HG03175 (cell line): ENCODE data around the gene CD300LD.

ENCODE experiments used
- ATAC-seq: cut with Tn5 transposase; IDR thresholded peaks from one replicate; pipeline ENCODE4 v1.9.1; 2021; ENCODE audit warnings: mild to moderate bottlenecking, moderate library complexity; ENCODE audit not compliant: unreplicated experiment

The CD300LD gene

DNA sequence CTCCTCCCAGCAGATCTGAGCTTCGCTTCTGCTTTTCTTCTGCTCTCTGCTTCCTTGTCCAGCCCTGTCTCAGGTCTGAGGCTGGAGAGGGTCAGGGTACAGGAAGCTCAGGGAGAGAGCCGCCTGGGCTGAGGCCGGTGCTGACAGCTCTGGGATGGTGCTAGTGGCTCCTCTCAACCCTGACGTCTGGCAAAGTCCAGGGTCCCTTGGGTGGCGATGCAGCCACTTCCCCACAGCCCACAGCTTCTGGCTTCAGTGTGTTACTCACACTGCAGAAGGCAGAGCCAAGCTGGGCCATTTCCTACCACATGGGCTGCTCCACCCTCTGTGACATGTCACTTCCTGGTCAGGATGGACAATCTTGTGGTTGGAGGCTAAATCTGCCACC lies 46.2 kb downstream of the CD300LD start, which contains the start of gene CD300C:
TSS of gene CD300C (minus strand) at position 273 of the 388 bp plus-strand sequence. CDS start 333 bp downstream, outside the sequence.
- no peak for ATAC-seq

DNA sequence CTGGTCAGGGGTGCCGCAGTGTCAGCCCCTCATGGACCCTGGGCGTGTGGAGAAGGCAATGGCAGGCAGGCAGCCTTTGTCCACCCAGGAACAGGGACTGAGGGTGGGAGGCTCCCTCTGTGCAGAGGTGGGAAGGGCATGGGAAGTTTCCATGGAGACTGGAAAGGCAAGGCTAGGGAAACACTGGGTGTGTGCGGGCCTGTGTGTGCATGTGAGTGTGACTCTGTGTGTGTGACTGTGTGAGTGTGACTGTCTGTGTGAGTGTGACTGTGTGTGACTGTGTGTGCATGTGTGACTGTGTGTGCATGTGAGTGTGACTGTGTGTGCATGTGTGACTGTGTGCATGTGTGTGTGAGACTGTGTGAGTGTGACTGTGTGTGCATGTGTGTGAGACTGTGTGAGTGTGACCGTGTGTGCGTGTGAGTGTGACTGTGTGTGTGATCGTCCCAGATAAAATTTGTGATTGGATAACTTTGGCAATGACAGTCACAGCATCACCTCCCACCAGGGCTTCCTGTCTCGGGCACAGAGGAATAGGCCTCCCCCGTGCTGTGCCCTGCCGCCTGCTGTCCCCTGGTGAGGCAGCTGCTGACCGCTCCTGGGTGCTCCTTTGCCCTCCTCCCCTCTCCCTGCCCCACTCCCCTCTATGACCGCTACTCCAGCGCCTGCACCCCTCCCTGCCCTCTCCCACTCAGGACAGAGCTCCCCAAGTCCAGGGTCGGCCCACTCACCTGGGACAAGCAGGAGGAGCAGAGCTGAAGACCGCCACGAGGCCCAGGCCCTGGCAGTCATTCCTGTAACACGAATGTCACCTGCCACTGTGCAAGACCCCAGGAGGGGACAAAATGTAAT lies 46.9 kb downstream of the CD300LD start:
- ATAC-seq: no peak

DNA sequence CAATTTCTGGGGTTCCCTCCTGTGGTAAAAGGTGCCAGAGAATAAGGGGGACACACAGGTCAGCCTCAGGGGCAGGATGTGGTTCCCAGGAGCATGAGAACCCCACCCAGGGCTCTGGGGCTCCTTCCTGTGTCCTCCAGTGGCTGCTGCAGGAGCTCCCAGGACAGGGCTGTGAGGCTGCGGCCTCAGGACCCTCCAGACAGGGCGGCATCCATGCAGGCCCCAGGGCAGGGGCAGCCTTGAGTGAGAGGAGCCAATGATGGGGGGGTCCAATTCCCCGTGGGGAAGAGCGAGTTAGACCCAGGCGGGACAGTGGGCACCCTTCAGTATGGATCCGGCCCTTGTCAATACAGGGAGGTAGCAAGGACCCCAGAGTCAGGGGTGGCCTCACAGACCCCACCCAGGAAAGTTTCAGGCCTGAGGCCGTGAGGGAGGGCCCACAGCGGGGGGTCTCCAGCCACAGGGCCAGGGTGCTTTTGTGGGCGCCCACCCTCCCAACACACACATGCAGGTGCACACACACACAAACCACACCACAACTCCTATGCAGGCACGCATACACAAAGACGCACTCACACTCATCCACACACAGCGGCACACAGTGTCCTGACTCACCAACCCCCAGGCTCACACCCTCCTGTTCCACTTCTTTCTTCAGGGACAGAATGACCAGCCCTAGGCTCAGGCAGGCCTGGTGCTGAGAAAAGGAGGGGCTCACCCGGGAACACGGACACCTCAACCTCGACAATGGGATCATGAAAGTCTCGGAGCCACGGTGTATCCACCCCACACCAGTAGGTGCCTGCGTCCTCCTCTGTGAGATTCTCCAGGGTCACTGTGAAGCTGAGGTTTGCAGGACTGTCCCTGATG lies 48.0 kb downstream of the CD300LD start:
- ATAC-seq: no peak

DNA sequence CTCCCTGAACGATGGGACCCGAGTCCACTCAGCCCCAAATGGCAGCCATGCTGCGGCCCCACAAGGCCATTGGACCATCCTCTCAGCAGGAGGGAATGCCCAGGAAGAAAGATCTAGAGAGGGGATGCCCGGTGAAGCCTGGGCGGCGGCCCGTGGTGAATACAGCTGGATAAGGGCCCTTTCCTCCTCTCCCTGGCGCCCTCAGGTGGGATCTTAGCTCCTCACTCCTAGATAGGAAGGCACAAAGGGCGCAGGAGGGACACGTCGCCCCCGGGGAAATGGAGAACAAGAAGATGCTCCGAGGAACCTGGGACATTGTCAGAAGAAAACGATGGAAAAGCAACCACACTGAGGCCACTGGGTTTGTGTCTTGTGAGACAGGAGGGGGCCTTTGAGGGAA lies 48.7 kb downstream of the CD300LD start:
- ATAC-seq: no peak

DNA sequence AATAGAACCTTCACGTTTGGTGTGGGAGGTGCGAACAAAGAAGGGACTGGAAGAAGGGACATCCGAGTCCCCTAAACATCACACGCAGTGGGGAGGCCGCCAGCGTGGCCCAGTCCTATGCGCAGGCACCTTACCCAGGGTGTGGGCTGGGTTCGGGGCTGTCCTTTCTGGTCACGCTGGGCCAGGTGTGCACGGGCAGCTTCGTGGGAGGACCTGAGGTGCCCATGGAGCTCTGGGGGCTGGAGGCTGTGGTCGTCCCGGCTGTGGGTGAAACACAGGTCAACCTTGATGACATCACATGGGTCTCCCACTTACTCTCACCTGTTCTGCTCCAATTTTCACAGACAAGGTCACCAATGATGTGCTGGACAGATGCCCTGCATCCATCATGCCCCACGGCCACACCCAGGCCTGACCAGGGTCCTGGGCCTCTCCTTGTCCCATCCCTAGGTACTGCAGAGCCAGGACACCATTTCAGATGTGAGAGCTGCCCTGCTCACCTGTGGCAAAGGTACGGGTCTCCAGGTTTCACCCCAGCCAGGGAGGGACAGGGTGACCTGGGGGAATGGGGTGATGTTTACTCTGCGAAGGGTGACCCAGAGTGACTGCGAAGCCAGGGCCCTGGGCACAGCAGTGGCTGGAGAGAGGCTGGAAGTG lies 49.2 kb downstream of the CD300LD start:
- no peak for ATAC-seq

DNA sequence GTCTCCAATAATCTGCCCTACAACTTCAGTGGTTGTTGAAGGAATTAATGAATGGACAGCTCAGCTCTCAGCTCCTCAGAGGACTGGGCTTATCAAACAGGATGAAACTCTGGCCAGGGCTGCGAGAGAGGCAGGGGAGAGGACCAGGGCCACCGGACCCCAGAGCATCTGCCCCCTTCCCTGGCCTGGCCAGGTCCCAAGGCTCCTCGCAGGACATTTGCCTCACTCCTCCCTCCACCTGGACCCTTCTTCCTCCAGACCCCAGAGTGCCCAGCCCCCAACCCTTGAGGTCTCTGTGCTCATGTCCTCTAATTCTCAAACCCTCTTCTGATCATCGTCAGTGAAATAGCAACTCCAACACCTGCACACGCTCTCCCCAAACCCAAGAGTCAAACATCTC lies 49.9 kb downstream of the CD300LD start:
- no peak for ATAC-seq

DNA sequence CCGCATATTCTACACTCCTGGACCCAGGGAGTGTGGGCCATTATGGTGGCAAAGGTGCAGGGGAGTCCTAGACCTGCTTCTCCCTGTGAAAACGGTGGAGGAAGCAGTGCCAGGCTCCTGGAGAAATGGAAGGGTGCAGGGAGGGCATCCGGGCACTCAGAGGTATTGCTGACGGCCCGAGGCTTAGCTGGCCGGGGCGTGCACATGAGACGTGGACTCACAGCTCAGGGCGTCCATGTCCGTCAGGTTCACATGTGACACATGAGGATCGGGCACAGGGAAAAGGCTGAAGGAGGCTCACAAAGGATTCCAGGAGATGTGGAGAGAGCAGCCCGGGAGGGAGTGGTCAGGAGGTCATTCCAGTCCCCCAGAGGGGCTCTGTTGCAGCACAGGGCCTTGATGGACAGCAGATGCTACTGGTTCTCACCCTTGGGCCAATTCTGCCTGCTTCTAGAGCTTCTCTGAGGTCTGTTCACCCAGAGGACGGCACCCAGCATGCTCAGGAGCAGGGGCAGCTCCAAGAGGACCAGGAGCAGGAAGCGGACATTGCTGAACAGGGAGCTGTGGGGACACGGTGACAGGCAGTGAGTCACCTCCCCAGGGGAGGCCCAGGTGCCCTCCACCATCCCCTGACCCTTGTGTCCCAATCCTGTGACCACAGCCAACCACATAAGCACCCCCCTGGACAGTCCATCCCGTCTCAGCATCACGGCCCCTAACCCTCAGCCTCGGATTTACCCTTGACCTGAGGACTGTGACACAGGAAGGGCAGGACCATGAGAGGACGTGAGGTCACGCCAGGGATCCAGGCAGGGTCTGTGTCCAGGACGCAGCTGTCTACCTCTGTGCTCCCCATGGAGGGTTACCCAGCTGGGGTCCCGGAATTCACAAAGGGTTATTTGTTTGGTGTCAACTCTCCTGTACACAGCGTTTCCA lies 50.6 kb downstream of the CD300LD start:
- no peak for ATAC-seq

DNA sequence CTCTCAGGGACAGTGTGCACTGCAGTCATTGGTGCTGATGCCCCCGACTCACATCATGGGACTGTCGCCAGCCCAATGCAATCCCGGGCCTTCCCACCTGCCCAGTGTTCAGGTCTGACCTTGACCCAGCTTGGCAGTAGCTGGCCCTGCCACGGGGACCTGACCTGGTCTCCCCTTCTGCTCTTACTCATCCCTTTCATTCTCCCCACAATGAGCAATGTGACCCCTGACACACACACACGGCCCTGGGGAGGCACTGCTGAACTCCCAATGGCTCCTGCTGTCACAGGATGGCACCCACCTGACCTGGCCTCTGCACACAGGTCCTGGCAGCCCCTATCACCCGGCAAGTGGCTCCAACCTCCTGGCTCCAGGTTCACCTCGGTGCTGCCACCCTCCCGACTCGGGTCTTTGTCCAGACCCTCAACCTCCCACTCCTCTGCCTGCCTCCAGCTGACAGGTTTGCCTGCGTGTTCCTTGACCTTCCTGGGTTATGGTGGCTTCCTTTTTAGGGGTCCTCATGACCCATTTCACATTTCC lies 52.7 kb downstream of the CD300LD start:
- no peak for ATAC-seq

DNA sequence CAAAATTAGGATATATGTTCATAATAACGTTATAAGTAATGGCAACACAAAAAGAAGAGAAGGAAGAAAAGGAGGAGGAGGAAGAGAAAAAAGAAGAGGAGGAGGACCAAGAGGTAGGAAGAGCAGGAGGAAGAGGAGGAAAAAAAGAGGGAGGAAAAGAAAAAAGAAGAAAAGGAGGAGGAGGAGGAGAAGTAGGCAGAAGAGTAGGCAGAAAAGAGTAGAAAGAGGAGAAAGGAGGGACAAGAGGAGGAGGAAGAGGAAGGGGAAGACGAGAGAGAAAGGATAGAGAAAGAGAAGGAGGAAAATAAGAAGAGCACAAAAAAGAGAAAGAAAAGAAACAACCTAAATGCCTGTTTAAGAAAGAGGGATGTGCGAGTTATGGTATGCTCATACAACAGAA lies 55.2 kb downstream of the CD300LD start:
- ATAC-seq: no peak

DNA sequence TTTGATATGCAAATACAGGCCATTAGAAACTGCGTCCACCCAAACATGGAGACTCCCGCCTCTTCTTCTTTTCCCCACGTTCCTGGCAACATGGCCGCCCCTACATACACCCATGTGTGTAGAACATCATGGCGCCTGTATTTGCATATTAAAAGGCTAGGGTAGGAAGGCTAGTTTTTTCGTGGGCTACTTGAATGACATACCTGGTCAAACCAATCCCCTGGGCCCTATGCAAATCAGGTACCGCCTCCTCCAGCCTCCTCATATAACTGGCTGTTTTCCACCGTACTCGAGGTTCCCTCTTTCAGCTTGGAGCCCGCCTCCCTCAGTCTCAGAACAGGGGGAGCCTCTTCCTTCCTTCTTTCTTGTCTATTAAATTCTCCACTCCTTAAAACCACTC lies 60.0 kb downstream of the CD300LD start:
- peak; percentile 35 for ATAC-seq

DNA sequence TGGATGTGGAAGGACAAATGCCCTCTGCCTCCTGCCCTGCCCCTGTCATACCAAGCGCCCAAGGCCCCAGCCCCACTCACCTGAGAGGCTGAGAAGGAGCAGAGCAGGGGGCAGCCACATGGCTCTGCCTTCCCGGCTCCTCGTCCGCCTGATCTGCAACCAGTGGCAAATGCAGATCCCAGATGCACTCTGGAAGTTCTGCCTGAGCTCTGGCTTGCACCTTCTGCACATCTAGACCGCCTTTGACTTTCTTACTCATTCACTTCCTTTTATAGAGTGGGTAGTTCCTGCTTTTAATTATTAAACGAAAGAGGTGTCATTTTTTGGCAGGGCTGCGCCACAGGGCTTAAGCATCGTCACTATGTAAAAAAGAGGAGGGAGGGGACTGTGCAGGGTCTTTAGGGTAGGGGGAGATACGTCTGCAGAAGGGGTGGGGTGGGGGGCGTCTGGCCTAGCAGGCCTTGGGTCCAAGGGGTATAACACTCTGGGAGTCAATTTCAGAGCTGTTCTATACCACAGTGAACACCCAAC lies 60.8 kb downstream of the CD300LD start, which contains the start of gene CD300LB:
TSS of gene CD300LB (minus strand) at position 245 of the 531 bp plus-strand sequence. CDS start at position 120, 125 bp downstream.
- peak; percentile 36 for ATAC-seq

DNA sequence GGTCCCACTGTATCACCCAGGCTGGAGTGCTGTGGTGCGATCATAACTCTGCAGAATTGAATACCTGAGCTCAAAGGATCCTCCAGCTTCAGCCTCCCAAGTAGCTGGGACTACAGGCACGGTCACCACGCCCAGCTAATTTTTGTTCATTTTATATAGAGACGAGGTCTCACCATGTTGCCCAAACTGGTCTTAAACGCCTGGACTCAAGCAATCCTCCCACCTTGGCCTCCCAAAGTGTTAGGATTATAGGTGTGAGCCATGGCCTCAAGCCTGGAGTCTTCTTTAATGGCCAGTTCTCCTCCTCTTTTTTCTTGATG lies 61.3 kb downstream of the CD300LD start:
- ATAC-seq: no peak
